Subcutaneous abdominal adipose tissue (tissue), 5 donors: ENCODE measurements around the gene ERAL1.
"Not testable (repeated sequence)": the region's sequence is repeated elsewhere in the genome, so short reads cannot be mapped to it uniquely, and the experiment has no call there.

ENCODE experiments used
- H3K27ac ChIP-seq: one replicate; pipeline ENCODE4 v1.7.0; 2013; ENCODE audit warnings: low read depth, mild to moderate bottlenecking, inconsistent platforms, low read length, moderate library complexity
- H3K27me3 ChIP-seq, 5 donors: one replicate each; pipeline ENCODE4 v1.7.0; 2013; ENCODE audit warnings: low read length in 5 of 5, inconsistent platforms in 1 of 5; ENCODE audit not compliant: control insufficient read depth in 5 of 5, insufficient read depth in 4 of 5
- H3K36me3 ChIP-seq, 5 donors: one replicate each; pipeline ENCODE4 v1.7.0; 2013; ENCODE audit warnings: low read length in 5 of 5; ENCODE audit not compliant: control insufficient read depth in 5 of 5, insufficient read depth in 5 of 5
- H3K4me1 ChIP-seq, 5 donors: one replicate each; pipeline ENCODE4 v1.7.0; 2013; ENCODE audit warnings: low read length in 5 of 5, mild to moderate bottlenecking in 3 of 5, moderate library complexity in 1 of 5; ENCODE audit not compliant: control insufficient read depth in 5 of 5, insufficient read depth in 5 of 5
- H3K4me3 ChIP-seq, 5 donors: one replicate each; pipeline ENCODE4 v1.7.0; 2013; ENCODE audit warnings: low read length in 5 of 5, low read depth in 1 of 5
- H3K9ac ChIP-seq, 5 donors: one replicate each; pipeline ENCODE4 v1.7.0; 2013; ENCODE audit warnings: low read length in 5 of 5, mild to moderate bottlenecking in 4 of 5, moderate library complexity in 3 of 5
- H3K9me3 ChIP-seq, 5 donors: one replicate each; pipeline ENCODE4 v1.7.0; 2013; ENCODE audit warnings: low read length in 5 of 5; ENCODE audit not compliant: control insufficient read depth in 5 of 5
- donor health status: healthy.
- donor health status: healthy.
- donor health status: healthy.
- donor health status: healthy.
- donor health status: healthy.

Gene ERAL1

GRCh38 chr17:28848667-28849066 is 6.1 kb upstream of the ERAL1 start:
- not testable (repeated sequence) for H3K9me3 ChIP-seq, H3K9ac ChIP-seq, H3K36me3 ChIP-seq, H3K27ac ChIP-seq, H3K27me3 ChIP-seq, H3K4me1 ChIP-seq, H3K4me3 ChIP-seq

GRCh38 chr17:28849281-28849680 is 5.5 kb upstream of the ERAL1 start:
- Histone ChIP-seq H3K27ac (no peak overlapping the region), H3K4me1 (peaks cover 1 to 3% (median 3%) of the 10 kb centered on the region in 5 donors), H3K4me3 (no peak overlapping the region), H3K9ac (no peak overlapping the region), H3K9me3 (no peaks in the 10 kb centered on the region), H3K36me3 (no peaks in the 10 kb centered on the region), H3K27me3 (no peaks in the 10 kb centered on the region)

- H3K4me3 ChIP-seq, result no peak overlapping the region
- H3K9me3 ChIP-seq, result no peaks in the 10 kb centered on the region
- no peak overlapping the region for H3K9ac ChIP-seq
- H3K36me3 ChIP-seq, result peaks cover 0 to 16% (median 11%) of the 10 kb centered on the region in 5 donors
- H3K27ac ChIP-seq, result no peak overlapping the region
- H3K27me3 ChIP-seq, result no peaks in the 10 kb centered on the region
- H3K4me1 ChIP-seq, result peaks cover 2 to 17% (median 14%) of the 10 kb centered on the region in 5 donors
Measured at GRCh38 chr17:28853295-28853694, 1.5 kb upstream of the ERAL1 start.

DNA sequence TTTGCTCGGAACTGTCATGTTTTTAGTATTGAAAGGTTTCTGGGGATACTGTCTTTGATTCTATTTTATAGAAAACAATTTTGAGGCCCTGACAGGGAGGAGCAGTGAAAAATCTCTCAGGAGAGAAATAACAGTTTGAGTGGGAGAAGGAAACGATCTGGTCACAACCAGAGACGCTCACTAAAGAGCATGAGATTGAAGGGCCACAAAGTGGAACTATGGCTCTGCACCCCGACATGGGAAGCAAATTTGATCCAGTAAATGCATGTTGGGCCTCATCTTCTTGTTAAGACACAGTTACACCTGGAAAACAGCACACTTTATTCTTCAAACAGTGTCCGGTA is 492 bp downstream of the ERAL1 start:
- Histone ChIP-seq H3K27ac (peak overlapping the region; percentile 60), H3K9ac (peak overlapping the region; percentile 89 to 99 (median 94)), H3K27me3 (no peaks in the 10 kb centered on the region), H3K4me1 (peaks cover 2 to 17% (median 14%) of the 10 kb centered on the region in 5 donors), H3K36me3 (peaks cover 0 to 34% (median 25%) of the 10 kb centered on the region in 5 donors), H3K9me3 (no peaks in the 10 kb centered on the region), H3K4me3 (peak overlapping the region; percentile 81 to 98 (median 95))

GRCh38 chr17:28856028-28856574 is 1.3 kb downstream of the ERAL1 start:
- Histone ChIP-seq H3K9me3 (no peaks in the 10 kb centered on the region), H3K9ac (no peak overlapping the region), H3K4me3 (no peak overlapping the region), H3K4me1 (peaks cover 2 to 17% (median 14%) of the 10 kb centered on the region in 5 donors), H3K36me3 (peaks cover 0 to 40% (median 30%) of the 10 kb centered on the region in 5 donors), H3K27ac (no peak overlapping the region), H3K27me3 (no peaks in the 10 kb centered on the region)

DNA sequence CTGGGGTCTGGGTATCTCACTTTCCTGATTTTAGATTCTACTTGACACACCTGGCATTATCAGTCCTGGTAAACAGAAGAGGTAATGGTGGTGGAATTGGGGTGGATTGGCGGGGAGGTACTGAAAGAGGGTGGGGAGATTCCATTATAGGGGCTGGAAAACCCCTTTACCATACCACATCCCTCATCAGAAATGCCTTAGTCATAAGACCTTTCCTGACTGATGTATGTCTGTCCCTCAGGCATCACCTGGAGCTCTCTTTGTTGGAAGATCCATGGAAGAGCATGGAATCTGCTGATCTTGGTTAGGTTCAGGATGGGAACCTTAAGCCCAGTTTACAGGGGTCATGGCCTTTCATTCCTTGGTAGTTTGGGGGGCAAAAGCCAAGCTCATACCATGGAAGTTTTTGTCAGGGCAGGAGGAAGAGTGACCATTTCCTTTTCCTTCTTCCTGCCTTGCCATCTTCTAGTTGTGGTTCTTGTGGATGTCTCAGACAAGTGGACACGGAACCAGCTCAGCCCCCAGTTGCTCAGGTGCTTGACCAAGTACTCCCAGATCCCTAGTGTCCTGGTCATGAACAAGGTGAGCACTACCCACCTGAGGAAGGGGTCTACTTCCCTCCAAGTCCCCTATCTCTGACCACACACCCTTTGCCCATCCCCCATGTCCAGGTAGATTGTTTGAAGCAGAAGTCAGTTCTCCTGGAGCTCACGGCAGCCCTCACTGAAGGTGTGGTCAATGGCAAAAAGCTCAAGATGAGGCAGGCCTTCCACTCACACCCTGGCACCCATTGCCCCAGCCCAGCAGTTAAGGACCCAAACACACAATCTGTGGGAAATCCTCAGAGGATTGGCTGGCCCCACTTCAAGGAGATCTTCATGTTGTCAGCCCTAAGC is 3.3 kb downstream of the ERAL1 start:
- no peaks in the 10 kb centered on the region for H3K27me3 ChIP-seq
- H3K4me3 ChIP-seq, result no peak overlapping the region
- peaks cover 2 to 17% (median 14%) of the 10 kb centered on the region in 5 donors for H3K4me1 ChIP-seq
- H3K27ac ChIP-seq, result no peak overlapping the region
- peaks cover 0 to 47% (median 37%) of the 10 kb centered on the region in 5 donors for H3K36me3 ChIP-seq
- H3K9ac ChIP-seq, result no peak overlapping the region
- H3K9me3 ChIP-seq, result no peaks in the 10 kb centered on the region

DNA sequence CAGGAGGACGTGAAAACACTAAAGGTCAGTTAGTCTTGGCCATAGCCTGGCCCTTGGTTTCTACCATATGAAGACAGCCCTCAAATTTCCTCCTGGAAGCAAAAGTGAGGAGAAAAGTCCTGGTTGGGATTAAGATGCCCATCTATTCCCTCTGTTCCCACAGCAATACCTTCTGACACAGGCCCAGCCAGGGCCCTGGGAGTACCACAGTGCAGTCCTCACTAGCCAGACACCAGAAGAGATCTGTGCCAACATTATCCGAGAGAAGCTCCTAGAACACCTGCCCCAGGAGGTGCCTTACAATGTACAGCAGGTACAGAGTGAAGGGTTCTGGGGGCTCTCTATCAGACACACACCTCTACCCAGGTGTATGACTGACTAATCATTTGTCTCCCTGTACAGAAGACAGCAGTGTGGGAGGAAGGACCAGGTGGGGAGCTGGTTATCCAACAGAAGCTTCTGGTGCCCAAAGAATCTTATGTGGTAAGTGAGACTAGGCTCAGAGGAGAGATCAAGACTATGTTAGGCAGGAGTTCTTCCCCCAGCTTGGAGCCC is 4.1 kb downstream of the ERAL1 start:
- Histone ChIP-seq H3K4me3 (no peak overlapping the region), H3K9me3 (no peaks in the 10 kb centered on the region), H3K4me1 (peaks cover 2 to 17% (median 14%) of the 10 kb centered on the region in 5 donors), H3K36me3 (peaks cover 0 to 47% (median 37%) of the 10 kb centered on the region in 5 donors), H3K27ac (no peak overlapping the region), H3K27me3 (no peaks in the 10 kb centered on the region), H3K9ac (no peak overlapping the region)

DNA sequence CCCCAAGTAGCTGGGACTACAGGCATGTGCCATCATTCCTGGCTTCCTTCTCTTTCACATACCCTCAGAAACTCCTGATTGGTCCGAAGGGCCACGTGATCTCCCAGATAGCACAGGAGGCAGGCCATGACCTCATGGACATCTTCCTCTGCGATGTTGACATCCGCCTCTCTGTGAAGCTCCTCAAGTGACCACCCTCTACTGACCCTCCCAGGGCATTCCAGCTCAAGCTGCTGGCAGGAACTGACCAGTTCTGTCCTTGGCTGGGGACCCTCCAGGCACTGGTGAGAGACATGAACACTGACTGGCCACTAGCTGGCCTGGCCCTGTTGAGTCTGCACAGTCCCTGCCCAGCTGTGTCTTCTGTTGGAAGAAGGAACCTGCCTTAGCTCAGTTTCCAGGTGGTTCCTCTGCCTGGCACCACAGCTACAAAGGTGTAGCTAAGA is 5.6 kb downstream of the ERAL1 start:
- H3K9me3 ChIP-seq, result no peaks in the 10 kb centered on the region
- H3K36me3 ChIP-seq, result peaks cover 0 to 47% (median 37%) of the 10 kb centered on the region in 5 donors
- peaks cover 0 to 5% (median 3%) of the 10 kb centered on the region in 5 donors for H3K4me1 ChIP-seq
- no peak overlapping the region for H3K27ac ChIP-seq
- no peaks in the 10 kb centered on the region for H3K27me3 ChIP-seq
- no peak overlapping the region for H3K9ac ChIP-seq
- H3K4me3 ChIP-seq, result no peak overlapping the region

- no peaks in the 10 kb centered on the region for H3K9me3 ChIP-seq
- no peak overlapping the region for H3K4me3 ChIP-seq
- no peak overlapping the region for H3K9ac ChIP-seq
Measured at GRCh38 chr17:28861393-28862203, 6.8 kb downstream of the ERAL1 start.

More at GRCh38 chr17:28861393-28862203, 6.8 kb downstream of the ERAL1 start:
- no peaks in the 10 kb centered on the region for H3K27me3 ChIP-seq
- no peak overlapping the region for H3K27ac ChIP-seq
- peaks cover 0 to 41% (median 34%) of the 10 kb centered on the region in 5 donors for H3K36me3 ChIP-seq
- no peaks in the 10 kb centered on the region for H3K4me1 ChIP-seq
